HEK293 (cell line): ENCODE measurements around the gene COTL1.

Experiments used
- CTCF ChIA-PET: fragments of 350-600 bp; formaldehyde crosslinking; extraction: SDS; loops from one replicate; lab custom pipeline; 2021; ENCODE audit warnings: antibody characterized with exemption; lab: Yijun Ruan, JAX
- POLR2A ChIA-PET: fragments of 300-600 bp; formaldehyde crosslinking; extraction: SDS; loops from one replicate; lab custom pipeline; 2020; ENCODE audit warnings: antibody characterized with exemption, inconsistent platforms; lab: Yijun Ruan, JAX
- H3K27ac ChIP-seq: fragments of 200-500 bp; sonication (Bioruptor generic); 2 replicates; pipeline ENCODE4 v1.5.1; 2014; ENCODE audit warnings: low read depth, low read length, control low read depth, inconsistent platforms; ENCODE audit errors: extremely low read depth
- H3K36me3 ChIP-seq, 2 experiments: fragments of 200-500 bp in 1 of 2; sonication (Bioruptor generic) in 1 of 2; 1 replicate in 1 of 2; 2 replicates in 1 of 2; pipeline ENCODE4 v1.5.1; 2014 to 2017; ENCODE audit warnings: inconsistent platforms in 2 of 2, low read length in 2 of 2; ENCODE audit not compliant: control insufficient read depth in 2 of 2, insufficient read depth in 1 of 2
- H3K4me1 ChIP-seq: fragments of 200-500 bp; sonication (Bioruptor generic); 2 replicates; pipeline ENCODE4 v1.5.1; 2014; ENCODE audit warnings: mild to moderate bottlenecking, low read length, inconsistent platforms; ENCODE audit not compliant: control insufficient read depth, insufficient read depth
- H3K4me3 ChIP-seq: 2 replicates; pipeline ENCODE4 v1.5.1; 2011; ENCODE audit warnings: low read depth, mild to moderate bottlenecking, control low read depth, low read length, moderate library complexity
- H3K9me3 ChIP-seq: fragments of 200-500 bp; sonication (Bioruptor generic); 2 replicates; pipeline ENCODE4 v1.5.1; 2014; ENCODE audit warnings: low read depth, low read length, inconsistent platforms; ENCODE audit not compliant: control insufficient read depth, insufficient read depth
- HOXA7 ChIP-seq: sonication (generic); formaldehyde crosslinking; IDR thresholded peaks from 2 replicates; pipeline ENCODE4 v1.8.1; 2022; ENCODE audit warnings: missing genetic modification reagents, borderline replicate concordance
- KLF9 ChIP-seq: fragments of 450-650 bp; formaldehyde crosslinking; IDR thresholded peaks from 2 replicates; pipeline ENCODE4 v1.5.1; 2016; ENCODE audit warnings: missing biosample characterization, missing genetic modification characterization, low read depth
- SP2 ChIP-seq: fragments of 450-650 bp; formaldehyde crosslinking; IDR thresholded peaks from 2 replicates; pipeline ENCODE4 v1.5.1; 2016; ENCODE audit warnings: missing biosample characterization, missing genetic modification characterization
- TCF7L2 ChIP-seq: IDR thresholded peaks from 2 replicates; pipeline ENCODE4 v1.6.1; 2011; ENCODE audit warnings: low read depth, mild to moderate bottlenecking, inconsistent platforms, low read length, moderate library complexity, borderline replicate concordance
- TRIM28 ChIP-seq: IDR thresholded peaks from 2 replicates; pipeline ENCODE4 v1.6.1; 2011; ENCODE audit warnings: low read length, control low read depth, borderline replicate concordance
- WT1 ChIP-seq: fragments of 450-650 bp; formaldehyde crosslinking; IDR thresholded peaks from 2 replicates; pipeline ENCODE4 v1.5.1; 2016; ENCODE audit warnings: missing biosample characterization, missing genetic modification characterization
- YY2 ChIP-seq: fragments of 450-650 bp; formaldehyde crosslinking; IDR thresholded peaks from 2 replicates; pipeline ENCODE4 v1.5.1; 2016; ENCODE audit warnings: missing biosample characterization, missing genetic modification characterization
- ZBTB20 ChIP-seq: fragments of 450-650 bp; formaldehyde crosslinking; IDR thresholded peaks from 2 replicates; pipeline ENCODE4 v1.5.1; 2016; ENCODE audit warnings: missing biosample characterization, missing genetic modification characterization
- ZEB2 ChIP-seq: fragments of 450-650 bp; formaldehyde crosslinking; IDR thresholded peaks from 2 replicates; pipeline ENCODE4 v1.5.1; 2016; ENCODE audit warnings: missing biosample characterization, missing genetic modification characterization
- ZNF121 ChIP-seq: fragments of 450-650 bp; formaldehyde crosslinking; IDR thresholded peaks from 2 replicates; pipeline ENCODE4 v1.5.1; 2016; ENCODE audit warnings: missing biosample characterization, missing genetic modification characterization
- ZNF221 ChIP-seq: fragments of 450-650 bp; formaldehyde crosslinking; IDR thresholded peaks from 2 replicates; pipeline ENCODE4 v1.5.1; 2017; ENCODE audit warnings: missing biosample characterization, missing genetic modification characterization, borderline replicate concordance
- ZNF549 ChIP-seq: fragments of 450-650 bp; IDR thresholded peaks from 2 replicates; pipeline ENCODE4 v1.5.1; 2018; ENCODE audit warnings: missing biosample characterization, missing genetic modification characterization, mild to moderate bottlenecking, inconsistent platforms, moderate library complexity
- ZNF561 ChIP-seq: fragments of 450-650 bp; IDR thresholded peaks from 2 replicates; pipeline ENCODE4 v1.5.1; 2018; ENCODE audit warnings: missing biosample characterization, missing genetic modification characterization, borderline replicate concordance
- ZNF654 ChIP-seq: fragments of 450-650 bp; formaldehyde crosslinking; IDR thresholded peaks from 2 replicates; pipeline ENCODE4 v1.5.1; 2016; ENCODE audit warnings: low read depth, missing biosample characterization, missing genetic modification characterization
- ZNF660 ChIP-seq: fragments of 450-650 bp; IDR thresholded peaks from 2 replicates; pipeline ENCODE4 v1.5.1; 2018; ENCODE audit warnings: missing biosample characterization, mild to moderate bottlenecking, missing genetic modification characterization
- ZSCAN30 ChIP-seq: fragments of 450-650 bp; IDR thresholded peaks from 2 replicates; pipeline ENCODE4 v1.5.1; 2018; ENCODE audit warnings: missing biosample characterization, mild to moderate bottlenecking, missing genetic modification characterization, moderate library complexity
- TF ChIP-seq, protein P1 (sequence below): fragments of 450-650 bp; formaldehyde crosslinking; IDR thresholded peaks from 2 replicates; pipeline ENCODE4 v1.5.1; 2016; ENCODE audit warnings: missing biosample characterization, missing genetic modification characterization
- TF ChIP-seq, protein P2 (sequence below): fragments of 450-650 bp; formaldehyde crosslinking; IDR thresholded peaks from 2 replicates; pipeline ENCODE4 v1.5.1; 2016; ENCODE audit warnings: missing biosample characterization, missing genetic modification characterization, borderline replicate concordance
- TF ChIP-seq, protein P3 (sequence below): fragments of 450-650 bp; formaldehyde crosslinking; IDR thresholded peaks from 2 replicates; pipeline ENCODE4 v1.5.1; 2017; ENCODE audit warnings: missing biosample characterization, mild to moderate bottlenecking, missing genetic modification characterization, moderate library complexity

COTL1 gene

GRCh38 chr16:84589975-84590719, 27.7 kb downstream of the COTL1 start:
- H3K4me3 ChIP-seq: no peak overlapping the region
- H3K9me3 ChIP-seq: no peaks in the 10 kb centered on the region
- H3K27ac ChIP-seq: no peak overlapping the region
- no peaks in the 10 kb centered on the region for H3K4me1 ChIP-seq
- H3K36me3 ChIP-seq: peaks cover 0 to 12% of the 10 kb centered on the region in 2 experiments; a peak in 1 of 3 replicates
- ChIA-PET CTCF (no interaction called here), POLR2A (no interaction called here)
- TF ChIP-seq ZSCAN30 (no peak), KLF9 (tag by site-specific recombination) (no peak), ZNF549 (tag by site-specific recombination) (no peak), HOXA7 (CRISPR knock-in tag) (no peak), YY2 (no peak), TRIM28 (no peak), ZNF221 (tag by site-specific recombination) (no peak), ZNF654 (tag by site-specific recombination) (no peak), WT1 (tag by site-specific recombination) (no peak), ZNF660 (tag by site-specific recombination) (no peak), ZNF561 (tag by site-specific recombination) (no peak), TCF7L2 (no peak), ZBTB20 (tag by site-specific recombination) (no peak)
- TF ChIP-seq, protein P1, sequence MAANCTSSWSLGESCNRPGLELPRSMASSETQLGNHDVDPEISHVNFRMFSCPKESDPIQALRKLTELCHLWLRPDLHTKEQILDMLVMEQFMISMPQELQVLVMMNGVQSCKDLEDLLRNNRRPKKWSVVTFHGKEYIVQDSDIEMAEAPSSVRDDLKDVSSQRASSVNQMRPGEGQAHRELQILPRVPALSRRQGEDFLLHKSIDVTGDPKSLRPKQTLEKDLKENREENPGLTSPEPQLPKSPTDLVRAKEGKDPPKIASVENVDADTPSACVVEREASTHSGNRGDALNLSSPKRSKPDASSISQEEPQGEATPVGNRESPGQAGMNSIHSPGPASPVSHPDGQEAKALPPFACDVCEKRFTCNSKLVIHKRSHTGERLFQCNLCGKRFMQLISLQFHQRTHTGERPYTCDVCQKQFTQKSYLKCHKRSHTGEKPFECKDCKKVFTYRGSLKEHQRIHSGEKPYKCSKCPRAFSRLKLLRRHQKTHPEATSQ (tag by site-specific recombination): no peak

GRCh38 chr16:84588991-84589390, 28.9 kb downstream of the COTL1 start:
- CTCF ChIA-PET: interaction anchor here (1.3 kb wide), 1 partner anchor 34 kb away, joined by 6 read pairs; no protein-coding TSS in a partner anchor
- POLR2A ChIA-PET: no interaction called here
- Histone ChIP-seq H3K9me3 (no peaks in the 10 kb centered on the region), H3K27ac (no peak overlapping the region), H3K36me3 (peaks cover 0 to 12% of the 10 kb centered on the region in 2 experiments; a peak in 1 of 3 replicates), H3K4me1 (no peaks in the 10 kb centered on the region), H3K4me3 (no peak overlapping the region)
- peak; percentile 73; the same call in 1 of the 2 replicates for TF ChIP-seq ZNF121 (tag by site-specific recombination)
- TF ChIP-seq ZEB2 (tag by site-specific recombination): no peak

GRCh38 chr16:84585886-84586285, 32.0 kb downstream of the COTL1 start:
- no peak overlapping the region for H3K4me3 ChIP-seq
- TF ChIP-seq ZSCAN30 (no peak), SP2 (tag by site-specific recombination) (peak; percentile 39)
- TF ChIP-seq, protein P2, sequence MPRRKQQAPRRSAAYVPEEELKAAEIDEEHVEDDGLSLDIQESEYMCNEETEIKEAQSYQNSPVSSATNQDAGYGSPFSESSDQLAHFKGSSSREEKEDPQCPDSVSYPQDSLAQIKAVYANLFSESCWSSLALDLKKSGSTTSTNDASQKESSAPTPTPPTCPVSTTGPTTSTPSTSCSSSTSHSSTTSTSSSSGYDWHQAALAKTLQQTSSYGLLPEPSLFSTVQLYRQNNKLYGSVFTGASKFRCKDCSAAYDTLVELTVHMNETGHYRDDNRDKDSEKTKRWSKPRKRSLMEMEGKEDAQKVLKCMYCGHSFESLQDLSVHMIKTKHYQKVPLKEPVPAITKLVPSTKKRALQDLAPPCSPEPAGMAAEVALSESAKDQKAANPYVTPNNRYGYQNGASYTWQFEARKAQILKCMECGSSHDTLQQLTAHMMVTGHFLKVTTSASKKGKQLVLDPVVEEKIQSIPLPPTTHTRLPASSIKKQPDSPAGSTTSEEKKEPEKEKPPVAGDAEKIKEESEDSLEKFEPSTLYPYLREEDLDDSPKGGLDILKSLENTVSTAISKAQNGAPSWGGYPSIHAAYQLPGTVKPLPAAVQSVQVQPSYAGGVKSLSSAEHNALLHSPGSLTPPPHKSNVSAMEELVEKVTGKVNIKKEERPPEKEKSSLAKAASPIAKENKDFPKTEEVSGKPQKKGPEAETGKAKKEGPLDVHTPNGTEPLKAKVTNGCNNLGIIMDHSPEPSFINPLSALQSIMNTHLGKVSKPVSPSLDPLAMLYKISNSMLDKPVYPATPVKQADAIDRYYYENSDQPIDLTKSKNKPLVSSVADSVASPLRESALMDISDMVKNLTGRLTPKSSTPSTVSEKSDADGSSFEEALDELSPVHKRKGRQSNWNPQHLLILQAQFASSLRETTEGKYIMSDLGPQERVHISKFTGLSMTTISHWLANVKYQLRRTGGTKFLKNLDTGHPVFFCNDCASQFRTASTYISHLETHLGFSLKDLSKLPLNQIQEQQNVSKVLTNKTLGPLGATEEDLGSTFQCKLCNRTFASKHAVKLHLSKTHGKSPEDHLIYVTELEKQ (tag by site-specific recombination): no peak
- TF ChIP-seq, protein P3, sequence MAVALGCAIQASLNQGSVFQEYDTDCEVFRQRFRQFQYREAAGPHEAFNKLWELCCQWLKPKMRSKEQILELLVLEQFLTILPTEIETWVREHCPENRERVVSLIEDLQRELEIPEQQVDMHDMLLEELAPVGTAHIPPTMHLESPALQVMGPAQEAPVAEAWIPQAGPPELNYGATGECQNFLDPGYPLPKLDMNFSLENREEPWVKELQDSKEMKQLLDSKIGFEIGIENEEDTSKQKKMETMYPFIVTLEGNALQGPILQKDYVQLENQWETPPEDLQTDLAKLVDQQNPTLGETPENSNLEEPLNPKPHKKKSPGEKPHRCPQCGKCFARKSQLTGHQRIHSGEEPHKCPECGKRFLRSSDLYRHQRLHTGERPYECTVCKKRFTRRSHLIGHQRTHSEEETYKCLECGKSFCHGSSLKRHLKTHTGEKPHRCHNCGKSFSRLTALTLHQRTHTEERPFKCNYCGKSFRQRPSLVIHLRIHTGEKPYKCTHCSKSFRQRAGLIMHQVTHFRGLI (tag by site-specific recombination): no peak
- H3K27ac ChIP-seq: no peak overlapping the region
- H3K4me1 ChIP-seq: no peaks in the 10 kb centered on the region
- POLR2A ChIA-PET: interaction anchor here (0.7 kb wide), 1 partner anchor 38 kb away, joined by 3 read pairs; no protein-coding TSS in a partner anchor
- CTCF ChIA-PET: interaction anchor here (0.6 to 1.1 kb wide), 3 partner anchors 36 to 265 kb away, joined by 3 to 5 read pairs (median 3); no protein-coding TSS in a partner anchor
- H3K36me3 ChIP-seq: peaks cover 0 to 12% of the 10 kb centered on the region in 2 experiments; a peak in 1 of 3 replicates
- no peaks in the 10 kb centered on the region for H3K9me3 ChIP-seq
